ENCODE measurements around the gene AXIN1.
A peak's percentile ranks its signal among the peaks of the same experiment; 100 is the strongest.
"Not testable (repeated sequence)": the region's sequence is repeated elsewhere in the genome, so short reads cannot be mapped to it uniquely, and the experiment has no call there.

The AXIN1 gene

DNA sequence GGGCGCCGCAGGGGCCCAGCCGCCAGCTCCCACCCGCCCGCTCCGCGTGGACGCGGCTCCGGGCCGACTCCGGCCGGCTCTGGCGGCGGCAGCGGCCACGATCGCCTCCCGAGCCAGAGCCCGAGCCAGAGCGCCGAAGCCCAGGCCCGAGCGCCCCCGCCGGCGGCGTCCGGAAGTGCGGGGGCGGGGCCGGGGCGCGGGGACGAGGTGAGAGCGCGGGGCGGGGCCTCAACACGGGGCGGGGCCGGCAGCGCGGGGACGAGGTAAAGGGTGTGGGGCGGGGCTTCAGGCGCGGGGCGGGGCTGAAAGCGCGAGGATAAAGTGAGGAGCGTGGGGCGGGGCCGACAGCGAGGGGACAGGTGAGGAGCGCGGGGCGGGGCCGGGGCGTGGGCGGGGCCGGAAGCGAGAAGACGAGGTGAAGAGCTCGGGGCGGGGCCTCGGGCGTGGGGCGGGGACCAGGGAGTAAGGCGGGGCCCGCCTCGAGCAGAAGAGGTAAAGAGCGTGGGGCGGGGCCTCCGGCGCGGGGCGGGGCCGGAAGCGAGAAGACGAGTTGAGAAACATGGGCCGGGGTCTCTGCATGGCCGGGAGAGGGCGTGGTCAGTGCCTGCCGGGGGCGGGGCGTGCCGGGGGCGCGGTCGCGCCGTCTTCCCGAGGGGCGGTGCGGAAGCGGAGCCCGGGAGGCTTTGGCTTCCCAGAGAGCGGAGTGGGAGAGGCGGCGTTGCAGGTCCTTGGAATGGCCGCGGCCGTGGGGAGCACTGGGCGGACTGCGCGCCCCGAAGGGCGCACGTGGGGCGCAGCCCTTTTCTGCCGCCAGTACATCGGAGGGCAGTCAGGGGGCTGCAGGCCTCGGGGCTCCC is at the start of gene AXIN1:
TSS of gene AXIN1 (minus strand) at position 177 of the 857 bp plus-strand sequence. CDS start 5,698 bp downstream, outside the sequence.
- DNase-seq (ENCODE audit: low read depth, low spot score): peak; percentile 100

DNA sequence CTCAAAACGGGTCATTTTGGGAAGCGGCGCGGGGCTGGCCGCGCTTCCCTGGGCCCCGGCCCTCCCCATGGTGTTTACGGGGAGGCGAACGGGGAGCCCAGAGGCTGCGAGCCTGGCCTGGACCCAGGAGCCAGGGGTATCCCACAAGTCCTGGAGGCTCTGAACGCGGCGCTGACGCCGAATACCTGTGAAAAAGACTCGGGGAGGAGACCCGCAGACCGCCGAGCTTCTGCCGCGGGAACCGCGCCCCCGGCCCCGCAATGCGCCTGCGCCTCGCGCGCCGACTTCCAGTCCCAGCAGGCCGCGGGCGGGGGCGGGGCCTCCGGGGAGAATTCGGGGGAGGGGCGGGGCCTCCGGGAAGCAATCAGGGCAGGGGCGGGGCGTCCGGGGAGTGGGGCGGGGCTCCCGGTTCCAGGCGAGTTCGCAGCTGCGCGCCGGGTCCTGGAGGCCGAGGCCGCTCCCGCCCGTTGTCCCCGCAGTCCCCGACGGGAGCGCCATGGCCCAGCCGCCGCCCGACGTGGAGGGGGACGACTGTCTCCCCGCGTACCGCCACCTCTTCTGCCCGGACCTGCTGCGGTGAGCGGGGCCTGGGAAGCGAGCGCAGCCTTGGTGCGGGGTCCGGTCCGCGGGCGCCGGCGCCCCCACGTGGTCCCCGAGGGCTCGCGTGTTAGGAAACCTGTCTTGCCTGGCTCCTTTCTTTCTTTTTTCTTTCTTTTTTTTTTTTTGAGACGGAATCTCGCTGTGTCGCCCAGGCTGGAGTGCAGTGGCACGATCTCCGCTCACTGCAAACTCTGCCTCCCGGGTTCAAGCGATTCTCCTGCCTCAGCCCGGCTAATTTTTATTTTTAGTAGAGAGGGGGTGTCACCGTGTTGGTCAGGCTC is 49.2 kb upstream of the AXIN1 start, which contains the start of gene DECR2:
TSS of gene DECR2 (plus strand) at position 418 of the 881 bp plus-strand sequence. CDS start at position 497, 79 bp downstream.
- DNase-seq (ENCODE audit: low read depth, low spot score): peak; percentile 99

DNA sequence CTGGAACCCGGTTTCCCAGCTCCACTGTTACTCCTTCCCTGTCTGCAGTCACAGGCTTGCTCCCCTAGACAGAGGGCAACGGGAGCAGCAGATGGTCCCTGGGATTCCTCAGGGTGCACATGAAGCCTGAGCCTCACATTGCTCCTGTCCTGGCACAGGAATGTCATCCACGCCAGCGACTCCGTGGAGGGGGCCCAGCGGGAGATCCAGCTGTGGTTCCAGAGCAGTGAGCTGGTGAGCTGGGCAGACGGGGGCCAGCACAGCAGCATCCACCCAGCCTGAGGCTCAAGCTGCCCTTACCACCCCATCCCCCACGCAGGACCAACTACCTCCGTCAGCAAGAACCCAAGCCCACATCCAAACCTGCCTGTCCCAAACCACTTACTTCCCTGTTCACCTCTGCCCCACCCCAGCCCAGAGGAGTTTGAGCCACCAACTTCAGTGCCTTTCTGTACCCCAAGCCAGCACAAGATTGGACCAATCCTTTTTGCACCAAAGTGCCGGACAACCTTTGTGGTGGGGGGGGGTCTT is 47.6 kb upstream of the AXIN1 start:
- DNase-seq (ENCODE audit: low read depth, low spot score): no peak

DNA sequence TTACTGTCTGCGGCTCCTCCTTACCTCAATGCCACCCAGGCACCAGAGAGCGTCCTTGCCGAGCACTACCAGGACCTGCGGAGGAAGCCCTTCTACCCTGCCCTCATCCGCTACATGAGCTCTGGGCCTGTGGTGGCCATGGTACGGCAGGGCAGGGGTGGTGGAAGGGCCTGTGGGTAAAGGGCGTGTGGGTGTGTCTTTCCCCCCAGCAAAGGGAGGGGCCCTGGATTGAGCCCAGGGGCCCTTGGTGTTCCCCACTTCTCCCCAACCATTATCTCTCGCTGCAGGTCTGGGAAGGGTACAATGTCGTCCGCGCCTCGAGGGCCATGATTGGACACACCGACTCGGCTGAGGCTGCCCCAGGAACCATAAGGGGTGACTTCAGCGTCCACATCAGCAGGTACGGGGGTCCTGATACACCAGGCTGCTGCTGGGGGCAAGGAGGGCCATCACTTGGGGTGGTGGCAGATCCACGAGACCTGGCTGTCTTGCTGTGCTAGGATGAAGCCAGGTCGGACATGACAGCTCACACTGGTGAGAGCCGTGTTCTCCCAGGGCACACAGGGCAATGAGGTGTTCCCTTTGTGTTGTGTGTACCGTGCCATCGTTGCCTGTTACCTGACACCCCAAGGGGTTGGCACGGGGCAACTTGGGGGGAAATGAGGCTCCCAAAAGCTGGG is 47.0 kb upstream of the AXIN1 start:
- no peak for DNase-seq (ENCODE audit: low read depth, low spot score)

GRCh38 chr16:398561-399339 is 46.2 kb upstream of the AXIN1 start:
- no peak for DNase-seq (ENCODE audit: low read depth, low spot score)

GRCh38 chr16:397736-398332 is 45.3 kb upstream of the AXIN1 start:
- DNase-seq (ENCODE audit: low read depth, low spot score): no peak

- DNase-seq (ENCODE audit: low read depth, low spot score): no peak
Measured at GRCh38 chr16:397135-397661, 44.7 kb upstream of the AXIN1 start, which contains the start of gene NME4. Gene NME4, plus strand, starts transcription at chr16:397199. Its CDS starts 24 bp downstream, at chr16:397223.

- DNase-seq (ENCODE audit: low read depth, low spot score): no peak
Measured at GRCh38 chr16:396605-397004, 44.1 kb upstream of the AXIN1 start.

DNA sequence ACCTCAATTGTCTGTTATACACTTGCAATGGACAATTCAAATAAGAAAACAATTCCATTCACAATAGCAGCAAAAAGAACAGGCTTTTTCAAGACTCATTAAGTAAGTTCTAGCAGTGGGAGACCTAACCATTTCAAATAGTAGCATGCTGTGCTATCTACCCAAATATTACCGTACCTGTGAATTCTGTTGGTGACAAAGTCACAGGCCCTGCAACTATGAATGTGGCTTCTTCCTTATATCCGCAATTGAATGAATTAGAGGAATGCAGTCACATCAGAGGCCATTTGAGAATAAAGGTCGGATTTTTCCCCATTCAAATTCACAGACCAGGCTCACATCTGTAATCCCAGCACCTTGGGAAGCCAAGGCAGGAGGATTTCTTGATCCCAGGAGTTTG is 43.7 kb upstream of the AXIN1 start:
- no peak for DNase-seq (ENCODE audit: low read depth, low spot score)

GRCh38 chr16:392450-393030 is 40.0 kb upstream of the AXIN1 start:
- DNase-seq (ENCODE audit: low read depth, low spot score): no peak

- peak; percentile 65 for DNase-seq (ENCODE audit: low read depth, low spot score)
Measured at GRCh38 chr16:391885-392335, 39.4 kb upstream of the AXIN1 start.

- no peak for DNase-seq (ENCODE audit: low read depth, low spot score)
Measured at GRCh38 chr16:389352-389751, 36.8 kb upstream of the AXIN1 start.

GRCh38 chr16:387761-388666 is 35.5 kb upstream of the AXIN1 start:
- not testable (repeated sequence) for DNase-seq (ENCODE audit: low read depth, low spot score)

- DNase-seq (ENCODE audit: low read depth, low spot score): no peak
Measured at GRCh38 chr16:386641-387156, 34.2 kb upstream of the AXIN1 start.

DNA sequence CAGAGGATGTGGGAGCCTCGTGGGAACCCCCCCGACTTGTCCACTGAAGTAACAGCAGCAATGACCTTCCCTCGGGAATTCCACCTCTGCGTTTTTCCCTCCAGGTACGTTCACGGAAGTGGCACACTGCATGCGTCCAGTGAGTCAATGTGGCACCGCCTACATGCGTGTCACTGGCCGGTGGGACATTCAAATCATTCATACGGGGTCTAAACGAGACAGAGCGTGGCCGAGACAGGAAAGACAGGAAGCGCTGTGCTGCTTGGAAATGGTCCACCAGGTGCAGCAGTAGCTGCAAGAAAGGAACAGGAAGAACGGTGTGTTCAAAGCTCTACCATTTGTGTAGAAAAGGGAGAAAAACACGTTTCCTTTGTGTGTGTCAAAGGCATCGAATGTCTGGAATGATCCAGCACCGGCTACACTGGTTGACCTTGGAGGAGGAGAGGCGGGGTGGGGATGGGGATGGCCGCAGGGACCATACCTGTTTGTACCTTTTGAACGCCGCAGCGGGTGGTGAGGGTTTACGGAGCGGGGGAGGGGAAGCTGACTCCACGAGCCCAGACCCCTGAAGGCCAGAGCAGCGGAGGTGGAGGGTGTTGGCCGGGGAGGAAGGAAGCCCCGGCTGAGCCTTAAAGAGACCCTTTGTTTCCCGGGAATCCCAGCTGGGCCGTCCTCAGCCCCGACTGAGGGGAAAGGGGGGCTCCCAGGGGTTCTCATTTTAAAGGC is 31.0 kb upstream of the AXIN1 start:
- no peak for DNase-seq (ENCODE audit: low read depth, low spot score)

DNA sequence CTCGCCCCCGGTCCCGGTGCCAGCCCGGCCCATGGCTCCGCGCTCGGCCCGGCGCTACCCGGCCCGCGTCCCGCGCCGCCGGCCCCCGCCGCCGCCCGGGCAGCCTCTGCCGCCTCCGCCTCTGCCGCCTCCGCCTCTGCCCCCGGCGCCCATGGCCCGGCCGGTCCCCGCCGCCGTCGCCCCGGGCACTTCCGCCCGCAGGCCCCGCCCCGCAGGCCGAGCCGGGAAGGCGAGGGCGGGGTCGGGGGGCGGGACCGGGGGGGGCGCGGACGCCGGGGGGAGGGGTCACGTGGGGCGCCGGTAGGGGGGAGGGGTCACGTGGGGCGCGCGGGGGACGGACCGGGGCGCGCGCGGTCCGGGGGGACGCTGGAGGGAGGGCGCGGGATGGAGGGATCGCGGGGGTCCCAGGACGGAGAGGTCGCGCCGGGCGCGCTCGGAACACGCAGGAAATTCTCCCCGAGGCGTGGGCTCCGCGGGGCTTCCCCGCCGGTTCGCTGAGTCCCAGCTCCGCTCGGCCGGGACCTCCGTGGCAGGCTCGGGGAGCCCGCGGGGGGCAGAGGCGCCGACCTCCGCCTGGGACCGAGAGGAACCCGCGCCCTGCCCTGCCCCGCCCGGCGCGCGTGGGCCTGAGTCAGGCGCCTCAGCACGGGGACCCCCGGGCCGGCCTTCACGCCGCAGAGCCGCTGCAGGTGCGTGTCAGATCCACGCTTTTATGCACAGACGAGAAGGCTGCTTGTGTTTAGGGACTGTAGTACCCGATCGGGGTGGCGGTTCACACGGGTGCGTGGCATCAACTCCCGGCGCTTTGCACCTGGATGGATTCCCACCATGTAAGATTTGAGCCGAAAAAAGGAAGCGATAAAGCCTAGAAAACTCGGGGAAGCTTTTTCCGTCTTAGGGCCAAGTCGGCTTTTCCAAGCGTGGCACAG is 29.5 kb upstream of the AXIN1 start, which contains the start of gene PGAP6:
TSS of gene PGAP6 (minus strand) at position 190 of the 929 bp plus-strand sequence. CDS start at position 33, 157 bp downstream.
- DNase-seq (ENCODE audit: low read depth, low spot score): peak; percentile 28

Data from activated naive CD8-positive, alpha-beta T cell treated with anti-CD3 and anti-CD28 coated beads, Interleukin-2, amount 50 U/mL, for 16 hours (primary cell).